ENCODE measurements around the gene HMGB4.

Gene HMGB4

GRCh38 chr1:33895396-33895795 lies 31.5 kb downstream of the HMGB4 start (continued):
- TF ChIP-seq GLIS2 (tag by site-specific recombination; IDR thresholded peaks at IDR 0.05) (no peak), ZNF670 (tag by site-specific recombination; IDR thresholded peaks at IDR 0.05; ENCODE audit: low read depth) (no peak)

- H3K36me3 ChIP-seq (ENCODE audit: control insufficient read depth in 2 of 2, insufficient read depth in 1 of 2, low read length in 2 of 2): no peaks in the 10 kb centered on the region
- ChIA-PET POLR2A (no interaction called here), CTCF (no interaction called here)
- no peak overlapping the region for H3K27ac ChIP-seq (ENCODE audit: extremely low read depth, low read depth, low read length)
- no peaks in the 10 kb centered on the region for H3K4me1 ChIP-seq (ENCODE audit: control insufficient read depth, insufficient read depth, low read length)
- TF ChIP-seq ZNF529 (tag by site-specific recombination; IDR thresholded peaks at IDR 0.05; ENCODE audit: insufficient replicate concordance): no peak
- no peaks in the 10 kb centered on the region for H3K9me3 ChIP-seq (ENCODE audit: control insufficient read depth, insufficient read depth, low read depth, low read length)
- H3K4me3 ChIP-seq (ENCODE audit: low read depth, low read length): no peak overlapping the region
These were observed 32.1 kb downstream of the HMGB4 start for GRCh38 chr1:33895976-33896375.

DNA sequence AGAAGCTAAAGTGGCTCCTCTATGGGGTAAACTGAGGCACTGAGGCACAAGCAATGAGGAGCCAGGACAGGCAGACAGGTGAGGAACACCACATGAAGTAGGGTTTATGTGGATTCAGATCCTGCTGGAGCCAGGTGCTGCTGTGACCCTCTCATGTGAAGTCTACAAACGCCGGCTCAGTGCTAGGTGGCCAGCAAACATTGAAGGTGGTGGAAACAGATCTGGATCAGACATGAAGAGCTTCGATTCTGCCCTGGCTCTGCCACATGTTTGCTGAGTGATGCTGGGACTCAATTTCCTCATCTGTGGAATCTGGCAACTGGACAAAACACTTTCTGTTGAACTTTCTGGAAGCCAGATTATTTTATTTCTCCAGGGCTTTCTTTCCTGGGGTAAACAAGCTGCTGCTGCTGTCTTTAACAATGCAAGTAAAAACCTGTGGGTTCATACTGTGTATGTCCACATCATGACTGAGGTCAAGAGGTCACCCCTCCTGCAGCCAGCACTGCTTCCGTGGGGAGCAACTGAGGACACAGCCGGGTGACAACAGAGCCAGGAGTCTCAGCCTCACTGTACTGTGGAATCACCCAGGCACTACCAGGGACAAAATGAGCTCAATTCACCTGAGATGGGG lies 33.3 kb downstream of the HMGB4 start:
- H3K27ac ChIP-seq (ENCODE audit: extremely low read depth, low read depth, low read length): no peak overlapping the region
- no peaks in the 10 kb centered on the region for H3K4me1 ChIP-seq (ENCODE audit: control insufficient read depth, insufficient read depth, low read length)
- H3K36me3 ChIP-seq (ENCODE audit: control insufficient read depth in 2 of 2, insufficient read depth in 1 of 2, low read length in 2 of 2): no peaks in the 10 kb centered on the region
- no peaks in the 10 kb centered on the region for H3K9me3 ChIP-seq (ENCODE audit: control insufficient read depth, insufficient read depth, low read depth, low read length)
- ChIA-PET CTCF (no interaction called here), POLR2A (no interaction called here)
- no peak overlapping the region for H3K4me3 ChIP-seq (ENCODE audit: low read depth, low read length)
- TF ChIP-seq ZNF175 (tag by site-specific recombination; IDR thresholded peaks at IDR 0.05) (no peak), ZNF48 (tag by site-specific recombination; IDR thresholded peaks at IDR 0.05) (no peak), ZNF133 (tag by site-specific recombination; IDR thresholded peaks at IDR 0.05) (no peak), GFI1B (tag by site-specific recombination; IDR thresholded peaks at IDR 0.05) (no peak), ZFP41 (tag by site-specific recombination; IDR thresholded peaks at IDR 0.05; ENCODE audit: borderline replicate concordance) (no peak), YY2 (tag by site-specific recombination; IDR thresholded peaks at IDR 0.05) (no peak), ZNF354C (tag by site-specific recombination; IDR thresholded peaks at IDR 0.05; ENCODE audit: borderline replicate concordance, low read depth) (no peak), ZSCAN23 (tag by site-specific recombination; IDR thresholded peaks at IDR 0.05) (no peak), KLF10 (tag by site-specific recombination; IDR thresholded peaks at IDR 0.05) (no peak), SETDB1 (IDR thresholded peaks at IDR 0.05; ENCODE audit: insufficient read length, low read length) (no peak), ZNF426 (tag by site-specific recombination; IDR thresholded peaks at IDR 0.05) (no peak), ZNF266 (tag by site-specific recombination; IDR thresholded peaks at IDR 0.05; ENCODE audit: low read depth) (no peak), ZNF585B (tag by site-specific recombination; IDR thresholded peaks at IDR 0.05) (no peak), ZNF302 (tag by site-specific recombination; IDR thresholded peaks at IDR 0.05; ENCODE audit: low read depth) (no peak)
- TF ChIP-seq, protein P1, sequence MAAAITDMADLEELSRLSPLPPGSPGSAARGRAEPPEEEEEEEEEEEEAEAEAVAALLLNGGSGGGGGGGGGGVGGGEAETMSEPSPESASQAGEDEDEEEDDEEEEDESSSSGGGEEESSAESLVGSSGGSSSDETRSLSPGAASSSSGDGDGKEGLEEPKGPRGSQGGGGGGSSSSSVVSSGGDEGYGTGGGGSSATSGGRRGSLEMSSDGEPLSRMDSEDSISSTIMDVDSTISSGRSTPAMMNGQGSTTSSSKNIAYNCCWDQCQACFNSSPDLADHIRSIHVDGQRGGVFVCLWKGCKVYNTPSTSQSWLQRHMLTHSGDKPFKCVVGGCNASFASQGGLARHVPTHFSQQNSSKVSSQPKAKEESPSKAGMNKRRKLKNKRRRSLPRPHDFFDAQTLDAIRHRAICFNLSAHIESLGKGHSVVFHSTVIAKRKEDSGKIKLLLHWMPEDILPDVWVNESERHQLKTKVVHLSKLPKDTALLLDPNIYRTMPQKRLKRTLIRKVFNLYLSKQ (tag by site-specific recombination; IDR thresholded peaks at IDR 0.05; ENCODE audit: borderline replicate concordance): no peak
- TF ChIP-seq, protein P2, sequence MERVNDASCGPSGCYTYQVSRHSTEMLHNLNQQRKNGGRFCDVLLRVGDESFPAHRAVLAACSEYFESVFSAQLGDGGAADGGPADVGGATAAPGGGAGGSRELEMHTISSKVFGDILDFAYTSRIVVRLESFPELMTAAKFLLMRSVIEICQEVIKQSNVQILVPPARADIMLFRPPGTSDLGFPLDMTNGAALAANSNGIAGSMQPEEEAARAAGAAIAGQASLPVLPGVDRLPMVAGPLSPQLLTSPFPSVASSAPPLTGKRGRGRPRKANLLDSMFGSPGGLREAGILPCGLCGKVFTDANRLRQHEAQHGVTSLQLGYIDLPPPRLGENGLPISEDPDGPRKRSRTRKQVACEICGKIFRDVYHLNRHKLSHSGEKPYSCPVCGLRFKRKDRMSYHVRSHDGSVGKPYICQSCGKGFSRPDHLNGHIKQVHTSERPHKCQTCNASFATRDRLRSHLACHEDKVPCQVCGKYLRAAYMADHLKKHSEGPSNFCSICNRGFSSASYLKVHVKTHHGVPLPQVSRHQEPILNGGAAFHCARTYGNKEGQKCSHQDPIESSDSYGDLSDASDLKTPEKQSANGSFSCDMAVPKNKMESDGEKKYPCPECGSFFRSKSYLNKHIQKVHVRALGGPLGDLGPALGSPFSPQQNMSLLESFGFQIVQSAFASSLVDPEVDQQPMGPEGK (tag by site-specific recombination; IDR thresholded peaks at IDR 0.05): no peak

Measured in HEK293 (cell line).